NB4 (cell line): ENCODE data around the gene PLXDC2.

Source experiments
- CTCF ChIP-seq: IDR thresholded peaks from one replicate; pipeline ENCODE4 v1.5.1; 2012; ENCODE audit warnings: low read depth, low read length
- MAX ChIP-seq: IDR thresholded peaks from 2 replicates; pipeline ENCODE4 v1.6.1; 2011; ENCODE audit warnings: low read depth, low read length

- TF ChIP-seq MAX: no peak
- no peak for TF ChIP-seq CTCF
These were observed 73.0 kb downstream of the PLXDC2 start for GRCh38 chr10:19889256-19889655.
